Measurements from ENCODE around the gene DYNC1I1. TPM values are rescaled to one million over a fixed set of nuclear protein-coding genes. Genes with fewer than 3 reads are reported as not detected.

DYNC1I1 gene
- 21.2 and 24.4 TPM in 2 replicates for total RNA-seq
- polyA plus RNA-seq, result 20.6 and 21.9 TPM in 2 replicates

GRCh38 chr7:95772298-95772770 lies at the start of gene DYNC1I1:
DYNC1I1 (plus strand) TSS chr7:95772554; CDS start chr7:95804730, 32,176 bp downstream.
- Histone ChIP-seq H3K4me1 (ENCODE audit: low read depth) (peaks cover 16% of the 10 kb centered on the region), H3K4me3 (peak within 1 kb of the TSS; percentile 87), H3K36me3 (no peaks in the 10 kb centered on the region), H3K9me3 (ENCODE audit: low read depth) (no peaks in the 10 kb centered on the region), H3K27me3 (no peaks in the 10 kb centered on the region), H3K27ac (peak within 1 kb of the TSS; percentile 62)
- peak; percentile 72 to 90 for DNase-seq (ENCODE audit: low read depth in 1 of 2, low spot score in 1 of 2)
- TF ChIP-seq CTCF (IDR thresholded peaks at IDR 0.05; ENCODE audit: low read depth, low read length), result no peak

GRCh38 chr7:95723583-95724180 lies 48.7 kb upstream of the DYNC1I1 start:
- Histone ChIP-seq H3K9me3 (ENCODE audit: low read depth) (no peaks in the 10 kb centered on the region), H3K36me3 (no peaks in the 10 kb centered on the region), H3K4me3 (no peak overlapping the region), H3K27ac (no peak overlapping the region), H3K27me3 (no peaks in the 10 kb centered on the region), H3K4me1 (ENCODE audit: low read depth) (no peaks in the 10 kb centered on the region)
- peak; percentile 35 for TF ChIP-seq CTCF (IDR thresholded peaks at IDR 0.05; ENCODE audit: low read depth, low read length)
- peak; percentile 63 to 74 for DNase-seq (ENCODE audit: low read depth in 1 of 2, low spot score in 1 of 2)

GRCh38 chr7:95725205-95725604 lies 47.1 kb upstream of the DYNC1I1 start:
- no peak overlapping the region for H3K4me3 ChIP-seq
- H3K27ac ChIP-seq, result peak overlapping the region; percentile 4
- peak in 1 of 2 donors; percentile 24 for DNase-seq (ENCODE audit: low read depth in 1 of 2, low spot score in 1 of 2)
- no peaks in the 10 kb centered on the region for H3K36me3 ChIP-seq
- TF ChIP-seq CTCF (IDR thresholded peaks at IDR 0.05; ENCODE audit: low read depth, low read length), result no peak
- H3K4me1 ChIP-seq (ENCODE audit: low read depth), result no peaks in the 10 kb centered on the region
- H3K27me3 ChIP-seq, result no peaks in the 10 kb centered on the region
- no peaks in the 10 kb centered on the region for H3K9me3 ChIP-seq (ENCODE audit: low read depth)

GRCh38 chr7:95730493-95731280 lies 41.7 kb upstream of the DYNC1I1 start:
- TF ChIP-seq CTCF (IDR thresholded peaks at IDR 0.05; ENCODE audit: low read depth, low read length), result no peak
- H3K27ac ChIP-seq, result no peak overlapping the region
- H3K4me1 ChIP-seq (ENCODE audit: low read depth), result no peaks in the 10 kb centered on the region
- H3K4me3 ChIP-seq, result no peak overlapping the region
- H3K36me3 ChIP-seq, result no peaks in the 10 kb centered on the region
- H3K27me3 ChIP-seq, result no peaks in the 10 kb centered on the region
- H3K9me3 ChIP-seq (ENCODE audit: low read depth), result no peaks in the 10 kb centered on the region
- peak in 1 of 2 donors; percentile 46 for DNase-seq (ENCODE audit: low read depth in 1 of 2, low spot score in 1 of 2)

- Histone ChIP-seq H3K4me3 (no peak overlapping the region), H3K9me3 (ENCODE audit: low read depth) (no peaks in the 10 kb centered on the region), H3K36me3 (no peaks in the 10 kb centered on the region), H3K27me3 (no peaks in the 10 kb centered on the region), H3K27ac (no peak overlapping the region), H3K4me1 (ENCODE audit: low read depth) (no peaks in the 10 kb centered on the region)
- TF ChIP-seq CTCF (IDR thresholded peaks at IDR 0.05; ENCODE audit: low read depth, low read length), result no peak
- DNase-seq (ENCODE audit: low read depth in 1 of 2, low spot score in 1 of 2), result no peak
Measured at GRCh38 chr7:95736635-95737034, 35.7 kb upstream of the DYNC1I1 start.
